Measurements from ENCODE around the gene PRKG1. TPM values are rescaled to one million over a fixed set of nuclear protein-coding genes. Genes with fewer than 3 reads are reported as not detected.

Gene PRKG1
- total and polyA plus RNA-seq, 2 experiments from 2014 or later = 18.2 to 21.1 TPM

DNA sequence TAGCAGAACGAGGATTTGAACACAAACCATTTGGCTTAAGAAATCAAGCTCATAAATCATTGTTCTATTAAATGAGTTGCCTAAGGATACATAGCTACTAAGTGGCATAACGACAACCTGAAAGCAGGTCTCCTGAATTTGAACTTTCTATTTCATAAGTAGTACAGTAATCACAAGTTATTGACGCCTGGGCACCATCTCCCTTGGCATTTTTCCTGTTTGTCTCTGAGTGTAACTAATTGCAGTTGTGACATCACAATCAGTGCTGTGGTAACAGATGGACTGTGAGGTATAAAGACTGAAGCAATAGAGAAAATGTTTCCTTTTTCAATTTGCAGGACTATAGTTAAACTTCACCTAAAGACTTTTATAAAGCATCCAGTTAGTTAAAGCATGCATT is 631.5 kb downstream of the PRKG1 start (continued):
- TF ChIP-seq, protein P1, sequence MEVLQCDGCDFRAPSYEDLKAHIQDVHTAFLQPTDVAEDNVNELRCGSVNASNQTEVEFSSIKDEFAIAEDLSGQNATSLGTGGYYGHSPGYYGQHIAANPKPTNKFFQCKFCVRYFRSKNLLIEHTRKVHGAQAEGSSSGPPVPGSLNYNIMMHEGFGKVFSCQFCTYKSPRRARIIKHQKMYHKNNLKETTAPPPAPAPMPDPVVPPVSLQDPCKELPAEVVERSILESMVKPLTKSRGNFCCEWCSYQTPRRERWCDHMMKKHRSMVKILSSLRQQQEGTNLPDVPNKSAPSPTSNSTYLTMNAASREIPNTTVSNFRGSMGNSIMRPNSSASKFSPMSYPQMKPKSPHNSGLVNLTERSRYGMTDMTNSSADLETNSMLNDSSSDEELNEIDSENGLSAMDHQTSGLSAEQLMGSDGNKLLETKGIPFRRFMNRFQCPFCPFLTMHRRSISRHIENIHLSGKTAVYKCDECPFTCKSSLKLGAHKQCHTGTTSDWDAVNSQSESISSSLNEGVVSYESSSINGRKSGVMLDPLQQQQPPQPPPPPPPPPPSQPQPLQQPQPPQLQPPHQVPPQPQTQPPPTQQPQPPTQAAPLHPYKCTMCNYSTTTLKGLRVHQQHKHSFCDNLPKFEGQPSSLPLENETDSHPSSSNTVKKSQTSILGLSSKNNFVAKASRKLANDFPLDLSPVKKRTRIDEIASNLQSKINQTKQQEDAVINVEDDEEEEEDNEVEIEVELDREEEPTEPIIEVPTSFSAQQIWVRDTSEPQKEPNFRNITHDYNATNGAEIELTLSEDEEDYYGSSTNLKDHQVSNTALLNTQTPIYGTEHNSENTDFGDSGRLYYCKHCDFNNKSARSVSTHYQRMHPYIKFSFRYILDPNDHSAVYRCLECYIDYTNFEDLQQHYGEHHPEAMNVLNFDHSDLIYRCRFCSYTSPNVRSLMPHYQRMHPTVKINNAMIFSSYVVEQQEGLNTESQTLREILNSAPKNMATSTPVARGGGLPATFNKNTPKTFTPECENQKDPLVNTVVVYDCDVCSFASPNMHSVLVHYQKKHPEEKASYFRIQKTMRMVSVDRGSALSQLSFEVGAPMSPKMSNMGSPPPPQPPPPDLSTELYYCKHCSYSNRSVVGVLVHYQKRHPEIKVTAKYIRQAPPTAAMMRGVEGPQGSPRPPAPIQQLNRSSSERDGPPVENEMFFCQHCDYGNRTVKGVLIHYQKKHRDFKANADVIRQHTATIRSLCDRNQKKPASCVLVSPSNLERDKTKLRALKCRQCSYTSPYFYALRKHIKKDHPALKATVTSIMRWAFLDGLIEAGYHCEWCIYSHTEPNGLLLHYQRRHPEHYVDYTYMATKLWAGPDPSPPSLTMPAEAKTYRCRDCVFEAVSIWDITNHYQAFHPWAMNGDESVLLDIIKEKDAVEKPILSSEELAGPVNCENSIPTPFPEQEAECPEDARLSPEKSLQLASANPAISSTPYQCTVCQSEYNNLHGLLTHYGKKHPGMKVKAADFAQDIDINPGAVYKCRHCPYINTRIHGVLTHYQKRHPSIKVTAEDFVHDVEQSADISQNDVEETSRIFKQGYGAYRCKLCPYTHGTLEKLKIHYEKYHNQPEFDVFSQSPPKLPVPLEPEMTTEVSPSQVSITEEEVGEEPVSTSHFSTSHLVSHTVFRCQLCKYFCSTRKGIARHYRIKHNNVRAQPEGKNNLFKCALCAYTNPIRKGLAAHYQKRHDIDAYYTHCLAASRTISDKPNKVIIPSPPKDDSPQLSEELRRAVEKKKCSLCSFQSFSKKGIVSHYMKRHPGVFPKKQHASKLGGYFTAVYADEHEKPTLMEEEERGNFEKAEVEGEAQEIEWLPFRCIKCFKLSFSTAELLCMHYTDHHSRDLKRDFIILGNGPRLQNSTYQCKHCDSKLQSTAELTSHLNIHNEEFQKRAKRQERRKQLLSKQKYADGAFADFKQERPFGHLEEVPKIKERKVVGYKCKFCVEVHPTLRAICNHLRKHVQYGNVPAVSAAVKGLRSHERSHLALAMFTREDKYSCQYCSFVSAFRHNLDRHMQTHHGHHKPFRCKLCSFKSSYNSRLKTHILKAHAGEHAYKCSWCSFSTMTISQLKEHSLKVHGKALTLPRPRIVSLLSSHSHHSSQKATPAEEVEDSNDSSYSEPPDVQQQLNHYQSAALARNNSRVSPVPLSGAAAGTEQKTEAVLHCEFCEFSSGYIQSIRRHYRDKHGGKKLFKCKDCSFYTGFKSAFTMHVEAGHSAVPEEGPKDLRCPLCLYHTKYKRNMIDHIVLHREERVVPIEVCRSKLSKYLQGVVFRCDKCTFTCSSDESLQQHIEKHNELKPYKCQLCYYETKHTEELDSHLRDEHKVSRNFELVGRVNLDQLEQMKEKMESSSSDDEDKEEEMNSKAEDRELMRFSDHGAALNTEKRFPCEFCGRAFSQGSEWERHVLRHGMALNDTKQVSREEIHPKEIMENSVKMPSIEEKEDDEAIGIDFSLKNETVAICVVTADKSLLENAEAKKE (CRISPR knock-in tag; IDR thresholded peaks at IDR 0.05) = no peak
- TF ChIP-seq JUNB (IDR thresholded peaks at IDR 0.05; ENCODE audit: unreplicated experiment) (no peak), POLR2AphosphoS5 (IDR thresholded peaks at IDR 0.05; ENCODE audit: low read depth) (no peak)

DNA sequence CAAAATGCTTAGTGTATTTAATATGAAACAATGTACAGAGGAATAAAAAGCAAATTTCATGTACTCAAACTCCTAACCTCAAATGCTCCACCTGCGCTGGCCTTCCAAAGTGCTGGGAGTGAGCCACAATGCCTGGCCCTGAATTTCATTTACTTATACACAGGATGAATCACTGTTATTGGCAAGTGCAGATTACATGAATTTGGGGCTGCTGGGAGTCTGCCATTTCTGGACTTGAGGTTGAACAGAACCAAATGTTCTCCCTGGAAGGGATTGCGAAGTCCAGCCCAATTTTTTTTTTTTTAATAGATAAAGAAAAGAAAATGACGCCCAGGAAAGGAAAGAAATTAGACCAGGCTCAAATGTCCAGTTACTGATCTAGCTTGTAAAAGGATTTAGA is 631.9 kb downstream of the PRKG1 start:
- Histone ChIP-seq H2AFZ (no peak overlapping the region), H3K9me2 (ENCODE audit: insufficient read depth) (no peaks in the 10 kb centered on the region; the same call in 1 of the 2 replicates), H3K4me2 (no peak overlapping the region), H3K27me3 (ENCODE audit: insufficient read depth) (no peaks in the 10 kb centered on the region), H3K36me3 (ENCODE audit: insufficient read depth) (no peaks in the 10 kb centered on the region), H4K20me1 (replicated peaks; ENCODE audit: insufficient read depth) (no peaks in the 10 kb centered on the region), H3K79me2 (replicated peaks; ENCODE audit: insufficient read depth) (no peaks in the 10 kb centered on the region), H3K27ac (ENCODE audit: low read depth) (no peak overlapping the region), H3K4me1 (ENCODE audit: insufficient read depth) (peaks cover 8% of the 10 kb centered on the region), H3F3A (replicated peaks; ENCODE audit: low read depth) (no peaks in the 10 kb centered on the region), H3K4me3 (no peak overlapping the region)
- Mint-ChIP-seq H3K36me3 (ENCODE audit: low read depth) (no peaks in the 10 kb centered on the region), H3K9me3 (no peaks in the 10 kb centered on the region), H3K27ac (no peak overlapping the region), H3K4me1 (peaks cover 20% of the 10 kb centered on the region), H3K4me3 (no peak overlapping the region), H3K27me3 (ENCODE audit: insufficient read depth, low read depth, poor library complexity) (no peaks in the 10 kb centered on the region)
- no peak for ATAC-seq
- DNase-seq (ENCODE audit: low spot score) = no peak
- TF ChIP-seq CREB1 (CRISPR knock-in tag; IDR thresholded peaks at IDR 0.05; ENCODE audit: low read depth) = no peak
- TF ChIP-seq ZNF331 (CRISPR knock-in tag; IDR thresholded peaks at IDR 0.05; ENCODE audit: low read depth) = no peak
- TF ChIP-seq ZNF114 (CRISPR knock-in tag; IDR thresholded peaks at IDR 0.05) = no peak
- TF ChIP-seq, protein P2, sequence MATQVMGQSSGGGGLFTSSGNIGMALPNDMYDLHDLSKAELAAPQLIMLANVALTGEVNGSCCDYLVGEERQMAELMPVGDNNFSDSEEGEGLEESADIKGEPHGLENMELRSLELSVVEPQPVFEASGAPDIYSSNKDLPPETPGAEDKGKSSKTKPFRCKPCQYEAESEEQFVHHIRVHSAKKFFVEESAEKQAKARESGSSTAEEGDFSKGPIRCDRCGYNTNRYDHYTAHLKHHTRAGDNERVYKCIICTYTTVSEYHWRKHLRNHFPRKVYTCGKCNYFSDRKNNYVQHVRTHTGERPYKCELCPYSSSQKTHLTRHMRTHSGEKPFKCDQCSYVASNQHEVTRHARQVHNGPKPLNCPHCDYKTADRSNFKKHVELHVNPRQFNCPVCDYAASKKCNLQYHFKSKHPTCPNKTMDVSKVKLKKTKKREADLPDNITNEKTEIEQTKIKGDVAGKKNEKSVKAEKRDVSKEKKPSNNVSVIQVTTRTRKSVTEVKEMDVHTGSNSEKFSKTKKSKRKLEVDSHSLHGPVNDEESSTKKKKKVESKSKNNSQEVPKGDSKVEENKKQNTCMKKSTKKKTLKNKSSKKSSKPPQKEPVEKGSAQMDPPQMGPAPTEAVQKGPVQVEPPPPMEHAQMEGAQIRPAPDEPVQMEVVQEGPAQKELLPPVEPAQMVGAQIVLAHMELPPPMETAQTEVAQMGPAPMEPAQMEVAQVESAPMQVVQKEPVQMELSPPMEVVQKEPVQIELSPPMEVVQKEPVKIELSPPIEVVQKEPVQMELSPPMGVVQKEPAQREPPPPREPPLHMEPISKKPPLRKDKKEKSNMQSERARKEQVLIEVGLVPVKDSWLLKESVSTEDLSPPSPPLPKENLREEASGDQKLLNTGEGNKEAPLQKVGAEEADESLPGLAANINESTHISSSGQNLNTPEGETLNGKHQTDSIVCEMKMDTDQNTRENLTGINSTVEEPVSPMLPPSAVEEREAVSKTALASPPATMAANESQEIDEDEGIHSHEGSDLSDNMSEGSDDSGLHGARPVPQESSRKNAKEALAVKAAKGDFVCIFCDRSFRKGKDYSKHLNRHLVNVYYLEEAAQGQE (IDR thresholded peaks at IDR 0.05; ENCODE audit: unreplicated experiment) = no peak
- TF ChIP-seq, protein P3, sequence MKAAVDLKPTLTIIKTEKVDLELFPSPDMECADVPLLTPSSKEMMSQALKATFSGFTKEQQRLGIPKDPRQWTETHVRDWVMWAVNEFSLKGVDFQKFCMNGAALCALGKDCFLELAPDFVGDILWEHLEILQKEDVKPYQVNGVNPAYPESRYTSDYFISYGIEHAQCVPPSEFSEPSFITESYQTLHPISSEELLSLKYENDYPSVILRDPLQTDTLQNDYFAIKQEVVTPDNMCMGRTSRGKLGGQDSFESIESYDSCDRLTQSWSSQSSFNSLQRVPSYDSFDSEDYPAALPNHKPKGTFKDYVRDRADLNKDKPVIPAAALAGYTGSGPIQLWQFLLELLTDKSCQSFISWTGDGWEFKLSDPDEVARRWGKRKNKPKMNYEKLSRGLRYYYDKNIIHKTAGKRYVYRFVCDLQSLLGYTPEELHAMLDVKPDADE (IDR thresholded peaks at IDR 0.05) = no peak
- no peak for TF ChIP-seq NANOG (IDR thresholded peaks at IDR 0.05; ENCODE audit: borderline replicate concordance)
- TF ChIP-seq STAT1 (IDR thresholded peaks at IDR 0.05; ENCODE audit: unreplicated experiment) = no peak

Measured in GM23338 (cell line).